ENCODE data around the gene NMD3.

Gene NMD3

DNA sequence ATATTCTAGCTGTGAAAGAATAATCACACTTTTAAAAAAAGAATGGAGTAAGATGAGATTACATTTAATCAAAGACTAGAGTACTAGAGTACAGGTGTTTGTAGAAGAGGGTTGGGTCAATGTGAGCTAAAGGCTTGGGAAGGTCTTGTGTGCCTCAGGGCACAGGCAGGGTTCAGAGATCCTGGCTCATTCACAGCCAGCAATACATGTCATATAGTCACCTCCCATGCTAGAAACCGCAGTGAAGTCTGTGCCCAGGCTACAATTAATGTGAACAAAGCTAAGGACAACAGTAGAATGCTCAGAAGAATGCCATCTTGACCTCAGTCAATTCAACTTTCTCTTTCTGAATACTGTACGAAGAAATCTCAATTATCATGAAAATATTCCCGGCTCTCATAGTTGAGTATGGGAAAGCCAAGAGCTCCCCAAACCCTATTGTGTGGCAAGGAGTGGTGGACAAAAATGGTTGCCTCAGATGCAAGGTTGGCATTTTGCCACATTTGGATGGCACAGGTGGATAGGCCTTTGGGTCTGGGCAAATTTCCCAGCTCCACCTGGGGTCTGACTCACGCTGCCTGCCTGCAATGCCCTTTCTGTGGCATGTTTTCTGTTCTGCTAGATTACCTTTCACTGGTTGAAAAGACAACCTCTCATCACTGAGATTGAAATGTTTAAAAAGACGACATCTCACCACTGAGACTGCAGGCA, 70.2 kb downstream of the NMD3 start:
- no peak for DNase-seq

DNA sequence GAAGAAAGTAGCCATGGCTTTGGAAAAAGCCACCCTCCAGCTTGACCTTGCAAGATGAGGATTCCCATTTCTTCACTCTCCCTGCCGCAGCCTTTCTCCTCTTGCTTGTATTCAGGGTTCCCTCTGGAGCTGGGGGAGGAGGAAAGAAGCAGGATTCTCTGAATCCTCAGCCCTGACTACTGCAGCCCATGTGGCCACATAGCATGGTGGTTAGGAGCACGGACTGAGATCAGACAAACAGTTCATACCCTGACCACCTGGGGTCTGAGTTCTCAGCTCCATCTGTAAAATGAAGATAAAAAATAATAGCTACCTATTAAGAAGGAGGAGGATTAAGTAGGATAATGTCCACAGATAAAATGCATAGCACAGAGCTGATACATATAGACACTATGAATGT, 72.3 kb downstream of the NMD3 start:
- no peak for DNase-seq

DNA sequence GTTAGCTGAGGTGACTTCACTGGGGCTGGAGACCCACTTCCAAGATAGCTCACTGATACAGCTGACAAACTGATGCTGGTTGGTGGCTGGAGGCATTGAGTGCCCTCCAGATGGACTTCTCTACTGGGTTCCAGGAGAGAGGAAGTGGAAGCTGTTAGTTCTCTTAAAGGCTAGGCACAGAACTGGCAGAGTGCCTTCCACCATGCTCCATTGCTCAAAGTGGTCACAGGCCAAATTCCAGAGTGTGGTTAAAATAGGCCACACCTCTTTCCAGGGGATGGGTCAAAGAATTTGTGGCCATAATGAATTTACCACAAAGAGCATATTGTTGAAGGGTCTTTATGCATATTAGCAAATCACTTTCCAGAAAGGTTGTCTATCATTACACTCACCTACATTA, 74.2 kb downstream of the NMD3 start:
- no peak for DNase-seq

DNA sequence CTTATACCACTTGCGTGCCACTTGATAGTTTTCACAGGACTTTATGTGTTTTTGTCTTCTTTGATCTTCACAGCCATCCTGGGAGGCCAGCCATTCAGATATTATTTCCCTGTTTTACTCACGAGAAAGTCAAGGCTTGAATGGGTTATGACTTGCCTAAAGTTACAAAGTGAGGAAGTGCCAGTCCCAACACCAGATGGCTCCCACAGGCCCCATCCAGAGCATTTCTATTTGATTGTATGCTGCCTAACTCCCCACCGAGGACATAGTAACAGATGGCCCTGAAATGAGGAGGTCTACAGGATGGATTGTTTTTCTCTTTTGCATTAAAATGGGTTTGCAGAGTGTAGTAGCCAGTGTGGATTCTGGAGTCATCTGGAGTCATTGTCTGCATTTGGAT, 75.7 kb downstream of the NMD3 start:
- DNase-seq: no peak
